ENCODE results near the gene CACHD1. TPM values are rescaled to one million over a fixed set of nuclear protein-coding genes. Genes with fewer than 3 reads are reported as not detected.

Gene CACHD1
- total and polyA plus RNA-seq, 2 experiments from 2014 or later: 41.3 to 54.4 TPM

- Histone ChIP-seq H3K4me1 (ENCODE audit: low read depth) (peaks cover 64% of the 10 kb centered on the region), H3K9me3 (ENCODE audit: low read depth) (no peaks in the 10 kb centered on the region), H3K27me3 (no peaks in the 10 kb centered on the region), H3K27ac (no peak overlapping the region), H3K36me3 (no peaks in the 10 kb centered on the region), H3K4me3 (no peak overlapping the region)
- TF ChIP-seq CTCF (IDR thresholded peaks at IDR 0.05; ENCODE audit: low read depth, low read length): no peak
- DNase-seq (ENCODE audit: low read depth in 1 of 2, low spot score in 1 of 2): no peak
Observed at GRCh38 chr1:64575881-64576676, 106.2 kb downstream of the CACHD1 start.

GRCh38 chr1:64578270-64578973 lies 108.5 kb downstream of the CACHD1 start:
- Histone ChIP-seq H3K36me3 (no peaks in the 10 kb centered on the region), H3K27me3 (no peaks in the 10 kb centered on the region), H3K4me1 (ENCODE audit: low read depth) (peaks cover 42% of the 10 kb centered on the region), H3K9me3 (ENCODE audit: low read depth) (no peaks in the 10 kb centered on the region), H3K4me3 (no peak overlapping the region), H3K27ac (no peak overlapping the region)
- no peak for DNase-seq (ENCODE audit: low read depth in 1 of 2, low spot score in 1 of 2)
- no peak for TF ChIP-seq CTCF (IDR thresholded peaks at IDR 0.05; ENCODE audit: low read depth, low read length)

GRCh38 chr1:64579767-64580166 lies 109.8 kb downstream of the CACHD1 start:
- H3K9me3 ChIP-seq (ENCODE audit: low read depth): no peaks in the 10 kb centered on the region
- no peak overlapping the region for H3K27ac ChIP-seq
- H3K27me3 ChIP-seq: no peaks in the 10 kb centered on the region
- H3K4me3 ChIP-seq: no peak overlapping the region
- H3K36me3 ChIP-seq: no peaks in the 10 kb centered on the region
- DNase-seq (ENCODE audit: low read depth in 1 of 2, low spot score in 1 of 2): no peak
- no peak for TF ChIP-seq CTCF (IDR thresholded peaks at IDR 0.05; ENCODE audit: low read depth, low read length)
- peaks cover 28% of the 10 kb centered on the region for H3K4me1 ChIP-seq (ENCODE audit: low read depth)

- no peaks in the 10 kb centered on the region for H3K27me3 ChIP-seq
- H3K36me3 ChIP-seq: no peaks in the 10 kb centered on the region
- peaks cover 21% of the 10 kb centered on the region for H3K4me1 ChIP-seq (ENCODE audit: low read depth)
- no peak for TF ChIP-seq CTCF (IDR thresholded peaks at IDR 0.05; ENCODE audit: low read depth, low read length)
- no peak overlapping the region for H3K27ac ChIP-seq
- no peaks in the 10 kb centered on the region for H3K9me3 ChIP-seq (ENCODE audit: low read depth)
- no peak overlapping the region for H3K4me3 ChIP-seq
- no peak for DNase-seq (ENCODE audit: low read depth in 1 of 2, low spot score in 1 of 2)
Observed at GRCh38 chr1:64581135-64581842, 111.4 kb downstream of the CACHD1 start.

- Histone ChIP-seq H3K36me3 (no peaks in the 10 kb centered on the region), H3K9me3 (ENCODE audit: low read depth) (no peaks in the 10 kb centered on the region), H3K27me3 (no peaks in the 10 kb centered on the region), H3K4me3 (no peak overlapping the region), H3K4me1 (ENCODE audit: low read depth) (peaks cover 24% of the 10 kb centered on the region), H3K27ac (no peak overlapping the region)
- no peak for DNase-seq (ENCODE audit: low read depth in 1 of 2, low spot score in 1 of 2)
- no peak for TF ChIP-seq CTCF (IDR thresholded peaks at IDR 0.05; ENCODE audit: low read depth, low read length)
Observed at GRCh38 chr1:64581843-64582185, 111.9 kb downstream of the CACHD1 start.

All from cardiac muscle cell (in vitro differentiated cells and primary cell).